A673 (cell line): ENCODE results near the gene RALGPS1.

Source experiments
- CTCF ChIP-seq: fragments of 300-800, 200-600 bp; sonication (generic); conservative IDR thresholded peaks from 2 replicates; pipeline ENCODE4 v1.5.1; 2017; ENCODE audit warnings: low read depth, mild to moderate bottlenecking, antibody characterized with exemption, low read length, moderate library complexity, mixed read lengths
- EZH2 ChIP-seq: fragments of 200-600 bp; sonication (generic); IDR thresholded peaks from 2 replicates; pipeline ENCODE4 v1.6.1; 2017; ENCODE audit warnings: borderline replicate concordance, low read depth, mild to moderate bottlenecking, mixed read lengths, antibody characterized with exemption, low read length; ENCODE audit not compliant: poor library complexity, severe bottlenecking

- TF ChIP-seq EZH2 (no peak), CTCF (no peak)
These were observed 202.4 kb downstream of the RALGPS1 start for GRCh38 chr9:127116957-127117356.
